Stimulated activated CD8-positive, alpha-beta memory T cell treated with anti-CD3 and anti-CD28 coated beads, Interleukin-4, amount 100 ng/mL, for 4 hours (primary cell): ENCODE measurements around the gene ANXA11.

Source experiments
- DNase-seq, 2 donors: peaks; one replicate each; pipeline ENCODE4 v3.0.0-alpha.2; 2020; ENCODE audit warnings: low read depth in 2 of 2, low spot score in 1 of 2

ANXA11 gene

DNA sequence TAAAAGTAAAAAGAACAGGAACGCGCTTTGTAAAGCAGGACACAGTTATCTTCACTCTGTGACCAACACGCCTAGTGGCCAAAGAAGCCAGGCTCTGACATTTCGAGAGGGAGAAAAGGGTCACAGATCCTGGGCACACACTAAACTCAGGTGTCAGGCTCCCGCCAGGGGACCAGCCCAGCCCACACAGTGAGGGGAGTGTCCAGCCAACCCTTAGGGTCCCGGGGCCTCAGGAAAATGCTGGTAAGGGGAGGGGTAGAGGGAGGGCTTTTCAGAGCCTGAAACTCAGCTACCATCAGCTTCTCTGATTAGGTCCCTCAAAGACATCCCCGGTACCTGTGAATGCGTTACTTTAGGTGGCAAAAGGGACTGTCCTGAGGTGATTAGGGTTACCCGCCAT, 16.6 kb downstream of the ANXA11 start:
- no peak for DNase-seq

DNA sequence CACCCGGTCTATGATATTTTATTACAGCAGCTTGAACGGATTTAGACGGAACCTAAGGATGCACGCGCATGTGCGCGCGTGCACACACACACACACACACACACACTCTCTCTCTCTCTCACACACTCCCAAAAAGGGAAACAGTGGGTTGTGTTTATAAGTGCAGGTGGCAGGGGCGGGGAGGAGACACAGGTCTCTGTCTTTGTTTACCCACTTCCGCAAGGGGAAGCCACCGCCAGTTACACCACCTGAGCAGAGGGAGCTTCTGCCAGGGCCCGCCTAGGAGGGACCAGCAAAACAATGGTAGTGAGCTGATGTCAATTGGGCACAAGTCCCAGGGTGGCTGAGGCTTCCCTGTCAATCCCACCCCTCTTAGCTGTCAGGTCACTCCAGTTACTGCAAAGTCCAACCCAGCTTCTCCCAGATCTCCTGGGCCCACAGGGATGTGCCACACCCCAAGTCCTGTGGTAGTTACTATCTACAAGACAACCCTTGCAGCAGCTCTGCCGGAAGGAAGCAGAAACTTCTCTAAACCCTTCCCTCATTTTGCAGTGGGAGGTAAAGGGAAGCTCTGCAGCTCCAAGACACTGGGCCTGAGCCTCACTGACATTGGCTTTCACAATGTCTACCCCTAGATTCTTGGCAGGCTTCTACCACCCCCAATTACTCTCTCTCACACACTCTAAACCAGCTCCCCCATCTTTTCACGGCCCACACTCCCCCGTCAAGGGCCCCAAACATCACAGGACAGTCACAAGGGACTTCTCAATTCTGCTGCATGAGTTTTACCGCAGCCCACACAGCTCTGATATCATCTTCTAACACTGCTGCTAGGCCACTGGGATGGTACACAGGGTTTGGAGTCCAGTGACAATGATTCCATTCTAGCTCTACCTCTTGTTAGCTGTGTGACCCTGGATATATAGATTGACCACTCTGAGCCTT, 17.6 kb downstream of the ANXA11 start:
- peak; percentile 31 to 34 for DNase-seq

DNA sequence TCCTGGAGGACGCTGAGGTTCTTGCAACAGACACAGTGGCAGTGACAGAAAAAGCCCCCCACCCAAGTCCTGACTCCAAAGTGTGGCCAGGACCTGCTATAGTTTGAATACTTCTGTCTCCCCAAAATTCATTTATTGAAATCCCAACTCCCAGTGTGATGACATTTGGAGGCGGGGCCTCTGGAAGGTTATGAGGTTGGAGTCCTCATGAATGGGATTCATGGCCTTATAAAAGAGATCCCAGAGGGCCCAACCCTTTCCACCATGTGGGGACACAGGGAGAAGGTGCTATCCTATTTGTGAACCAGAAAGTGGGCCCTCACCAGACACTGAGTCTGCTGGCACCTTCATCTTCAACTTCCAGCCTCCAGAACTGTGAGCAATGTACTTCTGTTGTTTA, 18.3 kb downstream of the ANXA11 start:
- DNase-seq, result no peak

DNA sequence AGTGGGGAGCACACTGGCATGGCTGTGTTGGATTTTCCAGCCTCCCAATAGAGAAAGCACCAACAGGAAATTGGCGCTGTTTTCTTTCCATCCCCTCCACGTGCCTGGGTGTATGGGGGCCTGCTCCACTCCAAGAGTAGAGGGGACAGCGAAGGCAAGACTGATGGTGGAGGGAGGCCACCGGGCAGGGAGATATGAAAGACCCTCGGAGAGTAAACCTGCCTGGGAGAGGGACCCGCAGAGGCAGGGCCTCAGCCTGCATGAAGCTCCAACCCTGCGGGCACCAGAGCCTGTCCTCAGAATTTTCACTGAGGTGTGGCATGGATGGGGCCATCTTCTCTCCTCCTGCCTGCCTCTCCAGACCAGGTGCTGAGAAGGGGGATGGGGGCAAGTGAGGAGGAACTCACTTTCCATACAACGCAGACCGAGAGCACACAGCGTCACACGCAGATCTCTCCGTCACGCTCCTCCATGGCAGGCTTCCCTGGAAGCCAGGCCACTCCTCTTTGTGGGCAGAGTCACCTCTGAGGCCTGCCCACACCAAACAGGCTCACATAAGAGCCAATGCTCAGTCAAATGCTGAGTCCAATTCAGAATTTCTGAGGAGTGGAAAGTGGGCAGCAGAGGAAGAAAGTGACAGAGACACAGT, 18.8 kb downstream of the ANXA11 start:
- no peak for DNase-seq

DNA sequence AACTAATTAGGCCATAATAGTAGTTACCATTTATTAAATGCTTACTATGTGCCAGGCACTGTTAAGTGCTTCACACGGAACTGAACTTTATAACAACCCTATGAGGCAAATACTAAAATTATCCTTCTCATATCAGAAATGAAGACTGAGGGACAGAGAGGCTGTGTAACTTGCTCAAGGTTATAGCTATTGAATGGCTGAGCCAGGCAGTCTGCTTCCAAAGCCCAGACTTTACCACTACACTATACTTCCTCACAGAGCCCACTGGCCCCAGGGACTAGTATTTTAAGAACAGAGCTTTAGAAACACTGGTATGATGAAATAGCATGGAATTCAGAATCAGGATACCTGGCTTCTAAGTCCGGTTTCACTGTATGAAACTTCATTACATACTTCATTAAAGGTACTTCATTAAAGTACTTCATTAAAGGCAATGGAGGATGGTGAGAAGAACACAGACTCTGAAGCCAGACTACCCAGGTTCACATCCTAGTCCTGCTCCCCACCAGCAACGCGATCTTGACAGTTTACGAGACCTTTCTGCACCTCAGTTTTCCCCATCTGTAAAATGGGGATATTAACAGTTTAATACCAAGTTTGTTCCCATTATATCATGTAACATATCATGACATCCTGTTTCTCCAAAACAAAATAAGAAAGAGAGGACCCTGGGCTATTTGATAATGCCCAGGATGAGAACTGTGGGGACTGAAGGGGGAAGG, 19.6 kb downstream of the ANXA11 start:
- no peak for DNase-seq

DNA sequence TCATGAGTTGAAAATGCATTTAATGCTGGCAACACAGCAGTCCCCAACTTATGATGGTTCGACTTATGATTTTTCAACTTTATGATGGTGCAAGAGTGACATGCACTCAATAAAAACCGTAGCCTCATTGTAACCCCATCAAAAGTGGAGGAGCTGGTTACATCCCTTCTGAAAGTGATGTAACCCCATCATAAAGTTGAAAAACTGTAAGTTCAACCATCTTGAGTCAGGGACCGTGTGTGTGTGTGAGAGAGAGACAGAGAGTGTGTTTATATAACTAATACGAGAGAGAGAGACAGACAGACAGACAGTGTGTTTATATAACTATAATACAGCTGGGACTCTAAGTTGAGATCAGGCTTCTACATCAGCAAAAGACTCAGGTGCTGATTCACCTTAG, 21.0 kb downstream of the ANXA11 start:
- DNase-seq, result no peak

DNA sequence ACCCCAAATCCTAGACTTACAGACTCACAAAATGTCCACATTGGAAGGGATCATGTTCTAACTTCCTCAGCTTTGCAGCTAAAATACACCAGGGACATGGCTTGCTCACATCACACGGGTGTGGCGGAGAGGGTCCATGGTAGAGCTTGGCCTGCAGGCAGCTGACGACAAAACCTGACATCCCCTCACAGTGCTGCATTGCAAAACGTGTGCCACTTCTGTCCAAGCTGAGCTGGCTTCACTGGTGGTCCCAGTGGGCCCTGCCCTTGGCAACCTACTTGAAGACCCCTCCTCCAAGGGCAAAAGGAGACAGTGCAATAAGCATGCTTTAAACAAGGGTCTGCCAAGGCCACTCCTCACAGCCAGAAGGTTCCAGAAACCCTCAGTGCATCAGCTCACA, 21.9 kb downstream of the ANXA11 start:
- DNase-seq, result no peak

DNA sequence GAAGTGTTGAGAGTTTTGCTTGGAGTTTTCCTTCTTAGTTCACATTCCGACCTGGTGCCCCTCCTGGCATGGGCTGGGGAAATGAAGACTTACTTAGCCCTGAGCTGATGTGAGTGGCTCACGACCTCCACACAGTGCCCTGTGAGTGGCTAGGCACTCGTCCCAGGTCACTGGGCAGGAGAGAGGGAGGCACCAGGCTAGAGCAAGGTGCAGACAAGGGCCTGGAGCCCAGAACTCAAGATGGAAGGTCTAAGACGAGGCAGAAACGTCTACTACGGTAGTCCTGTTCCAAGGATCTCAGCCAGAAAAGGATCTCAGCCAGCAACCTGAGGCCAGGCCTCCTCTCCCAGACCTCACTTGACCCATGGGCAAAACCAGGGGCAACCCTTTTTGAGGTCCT, 22.4 kb downstream of the ANXA11 start:
- DNase-seq, result no peak

DNA sequence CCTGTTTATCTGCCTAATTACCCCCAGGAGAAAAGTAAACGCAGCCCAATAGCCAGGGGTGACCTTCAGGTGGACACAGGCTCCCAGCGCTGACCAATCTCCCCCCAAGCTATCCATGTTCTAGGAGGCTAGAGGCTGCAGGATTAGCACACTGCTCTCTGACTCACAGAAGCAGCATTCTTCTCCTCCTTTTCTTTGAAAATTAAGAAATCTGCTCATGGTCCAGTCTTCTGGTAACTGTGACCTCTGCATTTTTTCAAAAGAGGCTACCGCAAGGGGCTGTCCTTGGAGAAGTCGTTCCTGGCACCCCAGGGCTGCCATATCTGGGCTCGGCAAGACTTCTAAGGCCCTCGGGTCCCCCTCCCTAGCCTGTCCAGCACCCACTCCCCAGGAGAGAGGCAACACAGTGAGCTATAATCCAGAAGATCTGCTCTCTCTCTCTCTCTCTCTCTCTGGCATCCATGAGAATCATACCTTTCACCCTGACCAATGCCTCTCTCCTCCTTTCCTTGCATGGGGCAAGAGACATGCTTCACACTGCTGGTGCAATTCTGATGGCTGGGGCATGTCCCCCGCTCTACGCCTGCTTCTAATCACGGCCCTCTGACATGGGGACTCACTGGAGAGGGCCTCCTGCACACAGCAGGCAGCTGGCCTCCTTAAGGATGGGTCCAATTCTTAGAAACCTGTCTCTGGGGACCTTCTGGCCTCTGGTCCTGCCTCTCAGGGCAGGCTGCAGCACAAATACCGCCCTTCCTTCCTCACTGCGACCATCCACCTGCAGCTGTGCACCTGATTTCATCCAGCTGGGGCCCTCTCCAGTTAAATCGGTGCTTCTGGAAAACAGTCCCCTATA, 27.3 kb downstream of the ANXA11 start:
- no peak for DNase-seq

DNA sequence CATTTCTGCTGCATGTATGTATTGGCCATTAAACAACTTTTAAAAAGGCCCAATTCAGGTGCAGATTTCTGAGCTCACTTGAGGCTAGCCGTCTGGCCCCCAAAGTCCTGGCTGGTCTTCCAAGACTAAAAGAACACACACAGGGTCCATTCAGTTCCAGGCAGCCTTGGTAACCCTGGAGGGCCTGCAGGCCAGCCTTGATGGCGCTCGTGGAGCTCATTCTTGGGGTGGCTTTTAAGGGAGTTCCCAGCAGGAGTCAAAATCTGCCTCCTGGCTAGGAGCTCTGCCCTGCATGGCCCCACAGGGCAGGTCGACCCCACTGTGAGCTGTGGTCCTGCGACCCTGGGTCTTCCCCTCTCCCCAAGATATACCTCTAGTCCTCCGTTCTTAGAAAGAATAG, 28.8 kb downstream of the ANXA11 start:
- DNase-seq, result no peak

DNA sequence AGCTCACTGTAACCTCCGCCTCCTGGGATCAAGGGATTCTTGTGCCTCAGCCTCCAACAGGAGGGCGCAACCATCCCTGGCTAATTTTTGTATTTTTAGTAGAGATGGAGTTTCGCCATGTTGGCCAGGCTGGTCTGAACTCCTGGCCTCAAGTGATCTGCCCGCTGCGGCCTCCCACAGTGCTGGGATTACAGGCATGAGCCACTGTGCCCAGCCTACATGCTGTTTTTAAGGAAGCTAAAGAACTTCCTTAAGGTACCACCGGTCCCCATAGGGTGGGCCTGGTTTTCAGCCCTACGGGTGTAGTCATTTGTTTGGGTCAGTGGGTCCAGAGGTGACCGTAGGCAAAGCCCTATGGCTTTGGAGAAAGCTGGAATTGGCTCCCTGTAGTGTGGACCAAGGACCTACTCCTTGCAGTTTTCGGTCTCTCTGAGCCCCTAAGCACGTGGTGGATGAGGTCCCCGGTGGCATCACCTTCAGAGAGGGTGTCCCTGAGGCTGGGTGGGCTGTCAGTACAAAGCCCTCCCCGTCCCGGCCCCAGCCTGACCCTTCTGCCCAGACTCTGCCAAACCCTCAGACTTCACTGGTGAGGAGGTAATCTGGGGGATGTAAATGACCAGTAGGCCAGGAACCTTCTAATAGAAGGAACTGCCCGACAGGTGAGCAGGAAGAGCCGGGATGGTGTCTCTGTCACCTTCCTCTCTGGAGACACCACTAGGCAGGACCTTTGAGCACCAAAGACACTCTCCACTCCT, 30.5 kb downstream of the ANXA11 start:
- DNase-seq, result no peak

DNA sequence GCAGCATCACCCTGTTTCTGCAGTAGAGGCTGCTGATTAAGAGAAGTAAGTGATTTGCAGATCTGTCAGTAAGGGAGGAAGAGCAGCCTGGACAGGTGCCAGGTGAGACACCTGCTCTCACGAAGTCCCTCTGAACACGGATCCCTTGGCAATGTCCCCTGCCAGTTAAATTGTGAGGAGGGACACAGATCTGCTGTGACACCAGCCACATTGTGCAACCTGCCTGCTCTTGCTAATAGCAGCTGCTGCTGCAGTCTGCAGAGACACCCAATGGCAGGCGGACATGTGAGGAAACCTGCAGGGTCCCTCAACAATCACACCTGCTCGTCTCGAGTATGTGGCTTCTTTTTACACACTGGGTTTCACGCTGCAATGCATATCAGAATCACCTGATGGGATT, 31.9 kb downstream of the ANXA11 start:
- DNase-seq, result no peak

DNA sequence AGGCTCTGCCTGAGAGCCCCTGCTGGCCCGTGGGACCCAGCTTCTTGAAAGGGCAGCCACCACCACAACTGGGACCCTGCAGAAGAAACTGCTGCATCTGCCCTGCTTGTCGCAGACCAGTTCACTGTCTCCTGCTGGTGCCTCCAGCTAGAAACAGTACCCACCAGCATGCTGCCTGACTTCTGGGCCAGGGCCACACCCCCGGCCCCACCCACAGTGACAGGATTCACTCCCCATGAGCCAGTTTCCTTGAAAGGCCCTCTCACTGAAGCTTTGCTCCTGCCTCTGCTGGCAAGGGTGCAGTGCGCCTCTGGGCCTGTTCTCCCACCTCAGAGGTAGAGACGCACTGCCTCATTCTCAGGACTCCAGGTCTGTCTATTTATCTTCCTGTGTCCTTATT, 32.4 kb downstream of the ANXA11 start:
- DNase-seq, result no peak

DNA sequence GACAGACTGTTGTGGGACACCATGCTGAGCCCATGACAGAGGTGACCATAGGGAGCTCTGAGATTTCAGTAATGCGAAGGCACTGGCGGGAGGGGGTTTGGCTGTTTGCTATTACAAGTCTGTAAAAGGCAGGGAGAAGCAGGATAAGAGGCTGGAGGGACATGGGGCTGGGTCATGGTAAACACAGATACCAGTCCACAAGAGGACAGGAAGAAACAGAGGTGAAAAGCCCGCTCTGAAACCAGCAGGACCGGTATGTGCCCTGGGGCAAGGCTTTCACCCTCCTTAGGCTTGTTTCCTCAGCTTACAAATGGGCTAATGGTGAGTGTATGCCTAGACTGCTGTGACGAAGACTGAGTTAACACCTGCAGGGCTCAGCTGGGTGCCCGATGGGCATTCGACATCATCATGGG, 34.1 kb downstream of the ANXA11 start:
- no peak for DNase-seq

DNA sequence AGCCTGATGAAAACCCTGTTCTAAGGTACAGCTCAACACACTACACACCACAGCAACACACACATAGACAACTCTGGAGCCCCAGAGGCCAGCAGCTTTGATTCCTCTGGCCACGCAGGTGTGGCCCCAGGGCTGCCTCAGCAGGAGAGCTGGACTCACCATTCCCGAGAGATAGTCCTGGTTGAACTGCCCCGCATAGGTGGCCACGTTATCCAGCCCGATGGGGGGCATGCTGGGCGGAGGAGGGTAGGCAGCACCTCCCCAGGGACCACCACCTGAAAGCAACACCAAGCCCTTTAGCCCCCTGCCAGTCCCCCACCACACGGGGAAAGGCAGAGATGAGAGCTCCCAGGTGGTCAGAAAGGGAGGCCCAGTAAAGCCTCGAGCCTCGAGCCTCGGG, 34.7 kb downstream of the ANXA11 start:
- DNase-seq, result no peak

DNA sequence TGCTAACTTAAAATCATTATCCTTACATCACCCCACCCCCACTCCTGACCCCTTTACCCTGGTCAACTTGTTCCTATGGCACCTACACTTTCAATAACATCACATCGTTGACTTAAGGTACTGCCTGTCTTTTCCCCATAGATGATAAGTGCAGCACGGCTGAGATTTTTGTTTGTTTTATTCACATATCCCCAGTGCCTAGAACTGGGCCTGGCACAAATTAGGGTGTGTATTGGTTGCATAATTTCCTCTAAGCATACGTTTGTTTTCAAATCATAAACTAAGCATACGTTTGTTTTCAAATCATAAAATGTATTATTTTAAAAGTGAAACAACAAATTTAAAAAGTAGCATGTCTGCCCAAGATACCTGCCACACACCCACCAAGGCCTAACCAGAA, 35.3 kb downstream of the ANXA11 start:
- no peak for DNase-seq

DNA sequence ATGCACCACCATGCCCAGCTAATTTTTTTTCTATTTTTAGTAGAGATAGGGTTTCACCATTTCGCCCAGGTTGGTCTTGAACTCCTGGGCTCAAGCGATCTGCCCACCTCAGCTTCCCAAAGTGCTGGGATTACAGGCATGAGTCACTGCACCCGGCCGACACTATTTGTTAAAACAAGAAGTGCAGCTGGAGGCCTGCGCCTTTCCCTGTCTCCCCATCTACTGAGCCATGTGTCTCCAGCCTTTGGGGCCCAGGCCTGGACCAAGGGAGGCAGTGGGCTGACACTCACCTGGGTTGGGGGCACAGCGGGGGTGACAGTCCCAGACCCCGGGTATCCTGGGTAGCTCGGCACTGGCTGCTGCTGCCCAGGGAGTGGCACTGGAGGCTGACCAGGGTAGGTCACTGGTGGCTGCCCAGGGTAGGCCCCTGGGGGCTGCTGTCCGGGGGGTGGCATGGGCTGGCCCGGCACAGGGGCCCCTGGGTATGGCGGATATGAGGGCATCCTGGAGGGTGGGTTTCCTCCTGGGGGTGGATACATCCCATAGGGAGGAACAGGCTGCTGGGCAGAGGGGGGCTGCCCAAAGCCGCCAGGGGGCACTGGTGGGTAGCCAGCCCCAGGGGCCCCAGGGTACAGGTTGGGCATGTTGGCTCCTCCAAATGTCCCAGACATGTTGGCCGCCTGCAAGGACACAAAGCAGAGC, 36.5 kb downstream of the ANXA11 start:
- no peak for DNase-seq

DNA sequence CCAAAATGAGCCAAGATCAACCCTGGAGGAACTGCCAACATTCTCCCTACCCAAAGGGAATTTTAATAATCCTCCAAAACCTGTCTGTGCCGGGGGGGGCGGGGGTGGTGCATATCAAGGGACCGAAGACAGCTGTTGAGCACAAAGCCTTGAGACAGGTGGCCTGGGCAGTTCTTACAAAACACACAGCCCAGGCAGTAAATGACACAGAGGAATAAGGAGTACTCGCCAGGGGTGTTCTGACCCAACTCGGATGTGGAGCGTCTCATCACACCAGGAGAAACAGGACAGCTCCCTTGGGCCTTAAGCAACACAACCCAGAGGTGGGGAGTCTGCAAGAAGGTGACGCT, 37.2 kb downstream of the ANXA11 start:
- DNase-seq, result no peak

DNA sequence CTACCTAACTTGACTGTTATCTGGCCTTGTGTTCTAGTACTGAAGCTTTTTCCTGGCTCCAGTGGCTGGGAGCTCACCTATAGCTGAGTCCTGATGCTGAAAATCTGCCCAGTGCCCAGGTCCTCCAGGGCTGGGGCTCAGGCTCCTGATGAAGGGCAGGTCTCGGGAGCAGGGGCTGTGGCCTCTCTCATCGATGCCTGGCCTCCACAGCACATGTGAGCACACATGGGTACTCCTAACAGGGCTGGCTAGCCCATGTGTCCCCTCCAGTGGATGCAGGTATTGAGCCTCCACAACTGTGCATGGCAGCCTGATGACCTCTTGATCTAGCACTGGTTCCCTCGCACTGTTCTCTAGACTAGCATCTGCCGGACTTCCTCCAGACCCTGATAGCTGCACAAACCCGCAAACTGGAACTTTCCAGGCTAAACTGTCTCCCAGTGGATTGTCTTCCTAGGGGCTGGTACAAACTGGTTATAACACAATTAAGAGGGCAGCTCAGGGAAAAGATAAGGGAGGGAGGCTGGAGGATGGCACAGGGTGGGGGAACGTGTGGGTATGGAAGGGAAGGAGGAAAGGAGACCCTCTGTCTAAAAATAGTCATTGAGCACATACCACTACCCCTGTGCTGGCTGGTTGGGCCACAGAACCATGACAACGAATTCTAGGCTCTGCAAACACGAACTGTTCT, 37.7 kb downstream of the ANXA11 start:
- no peak for DNase-seq
